Measurements from ENCODE around the gene HMCN1.

Gene HMCN1

DNA sequence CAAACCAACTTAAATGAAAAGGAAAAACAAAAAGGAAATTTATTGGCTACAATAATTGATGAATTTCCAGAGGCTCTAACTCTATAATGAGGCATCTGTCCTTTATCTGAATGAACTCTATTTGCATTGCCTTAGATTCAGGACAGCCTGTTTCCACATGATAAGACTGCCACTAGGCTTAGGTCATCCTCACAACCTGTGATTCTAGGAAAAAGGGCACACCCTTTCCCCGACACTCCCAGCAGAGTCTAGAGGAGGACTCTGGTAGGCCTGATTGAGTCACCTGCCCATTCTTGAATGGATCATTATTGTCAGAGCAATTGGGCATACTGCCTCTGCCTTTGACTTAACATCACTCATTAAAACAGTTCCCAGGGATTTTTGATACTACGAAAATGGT is 378.1 kb downstream of the HMCN1 start:
- WGBS, 2 experiments, result 87 to 96% methylated on average over 2 of the region's 2 CpGs
- Histone ChIP-seq H3K27ac (ENCODE audit: insufficient read depth, low read depth, low read length, poor library complexity, severe bottlenecking) (no peak overlapping the region), H3K36me3 (ENCODE audit: control insufficient read depth, insufficient read depth, low read length) (no peaks in the 10 kb centered on the region), H3K4me1 (ENCODE audit: control insufficient read depth, insufficient read depth, low read length) (no peaks in the 10 kb centered on the region), H3K9me3 (ENCODE audit: control insufficient read depth, low read length) (no peaks in the 10 kb centered on the region), H3K4me3 (ENCODE audit: insufficient read depth, low read depth, low read length) (no peak overlapping the region), H3K27me3 (ENCODE audit: control insufficient read depth, insufficient read depth, low read length, poor library complexity, severe bottlenecking) (no peaks in the 10 kb centered on the region)

DNA sequence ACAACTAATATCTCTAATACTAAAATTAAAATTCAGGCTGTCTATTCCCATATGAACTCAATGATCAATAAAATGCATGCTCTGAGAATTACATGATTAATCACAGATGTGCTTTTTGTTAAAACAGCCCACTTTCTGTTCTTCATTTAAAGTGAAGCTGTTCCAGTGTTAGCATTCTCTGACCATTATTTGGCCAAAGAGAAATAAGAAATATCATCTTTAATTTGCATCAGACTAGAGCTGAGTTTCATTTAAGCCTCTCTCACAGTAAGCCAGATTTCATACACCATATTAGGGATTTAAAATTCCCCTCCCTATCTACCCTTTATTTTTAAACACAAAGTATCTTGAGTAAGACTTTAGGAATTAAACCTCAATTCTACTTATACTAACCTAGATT is 379.3 kb downstream of the HMCN1 start:
- Histone ChIP-seq H3K4me1 (ENCODE audit: control insufficient read depth, insufficient read depth, low read length) (no peaks in the 10 kb centered on the region), H3K9me3 (ENCODE audit: control insufficient read depth, low read length) (no peaks in the 10 kb centered on the region), H3K4me3 (ENCODE audit: insufficient read depth, low read depth, low read length) (no peak overlapping the region), H3K27ac (ENCODE audit: insufficient read depth, low read depth, low read length, poor library complexity, severe bottlenecking) (no peak overlapping the region), H3K36me3 (ENCODE audit: control insufficient read depth, insufficient read depth, low read length) (no peaks in the 10 kb centered on the region), H3K27me3 (ENCODE audit: control insufficient read depth, insufficient read depth, low read length, poor library complexity, severe bottlenecking) (no peaks in the 10 kb centered on the region)

DNA sequence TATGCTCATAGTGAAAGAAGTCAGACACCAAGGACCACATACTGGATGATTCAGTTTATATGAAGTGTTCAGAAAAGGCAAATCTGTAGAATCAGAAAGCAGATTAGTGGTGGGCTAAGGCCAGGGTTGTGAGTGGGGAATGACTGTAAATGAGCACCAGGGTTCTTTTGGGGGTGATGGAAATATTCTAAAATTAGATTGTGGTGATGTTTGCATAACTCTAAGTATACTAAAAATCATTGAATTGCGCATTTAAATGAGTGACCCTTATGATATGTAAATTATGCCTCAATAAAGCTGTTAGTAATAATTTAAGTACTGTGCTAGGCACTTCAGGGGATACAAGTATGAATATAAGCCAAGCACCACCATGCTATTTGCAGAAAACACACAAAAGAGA is 384.5 kb downstream of the HMCN1 start:
- 100% methylated on average over 1 of the region's 1 CpG for WGBS, 2 experiments
- Histone ChIP-seq H3K4me1 (ENCODE audit: control insufficient read depth, insufficient read depth, low read length) (no peaks in the 10 kb centered on the region), H3K27ac (ENCODE audit: insufficient read depth, low read depth, low read length, poor library complexity, severe bottlenecking) (no peak overlapping the region), H3K9me3 (ENCODE audit: control insufficient read depth, low read length) (no peaks in the 10 kb centered on the region), H3K4me3 (ENCODE audit: insufficient read depth, low read depth, low read length) (no peak overlapping the region), H3K27me3 (ENCODE audit: control insufficient read depth, insufficient read depth, low read length, poor library complexity, severe bottlenecking) (no peaks in the 10 kb centered on the region), H3K36me3 (ENCODE audit: control insufficient read depth, insufficient read depth, low read length) (no peaks in the 10 kb centered on the region)

DNA sequence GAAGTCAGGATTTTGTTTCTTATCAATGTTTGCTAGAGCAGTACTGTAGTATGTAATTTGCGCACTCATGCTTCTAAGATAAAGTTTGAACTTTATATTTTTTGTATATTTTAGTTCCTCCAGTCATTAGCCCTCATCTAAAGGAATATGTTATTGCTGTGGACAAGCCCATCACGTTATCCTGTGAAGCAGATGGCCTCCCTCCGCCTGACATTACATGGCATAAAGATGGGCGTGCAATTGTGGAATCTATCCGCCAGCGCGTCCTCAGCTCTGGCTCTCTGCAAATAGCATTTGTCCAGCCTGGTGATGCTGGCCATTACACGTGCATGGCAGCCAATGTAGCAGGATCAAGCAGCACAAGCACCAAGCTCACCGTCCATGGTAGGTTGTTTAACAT is 388.6 kb downstream of the HMCN1 start:
- Histone ChIP-seq H3K4me1 (ENCODE audit: control insufficient read depth, insufficient read depth, low read length) (no peaks in the 10 kb centered on the region), H3K27me3 (ENCODE audit: control insufficient read depth, insufficient read depth, low read length, poor library complexity, severe bottlenecking) (no peaks in the 10 kb centered on the region), H3K9me3 (ENCODE audit: control insufficient read depth, low read length) (no peaks in the 10 kb centered on the region), H3K27ac (ENCODE audit: insufficient read depth, low read depth, low read length, poor library complexity, severe bottlenecking) (no peak overlapping the region), H3K36me3 (ENCODE audit: control insufficient read depth, insufficient read depth, low read length) (no peaks in the 10 kb centered on the region), H3K4me3 (ENCODE audit: insufficient read depth, low read depth, low read length) (no peak overlapping the region)
- WGBS, 2 experiments, result 95% methylated on average over 9 of the region's 9 CpGs

DNA sequence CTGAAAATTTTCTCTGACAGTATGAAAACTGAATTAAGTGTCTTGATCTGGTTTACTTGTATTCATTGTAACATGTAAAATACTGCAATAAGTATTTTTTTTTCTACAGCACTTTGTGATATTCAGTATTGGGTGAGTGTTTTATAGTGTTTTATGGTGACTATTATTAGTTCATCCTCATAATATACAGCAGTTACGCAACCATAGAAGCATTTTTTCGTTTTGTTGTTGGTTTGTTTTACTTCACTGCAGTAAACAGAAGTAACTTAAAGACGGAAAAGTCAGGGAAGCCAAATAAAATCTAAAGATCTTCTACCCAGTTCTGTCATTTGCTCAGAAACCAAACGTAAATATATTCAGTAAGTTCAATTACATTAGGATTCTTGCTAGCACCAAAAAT is 390.8 kb downstream of the HMCN1 start:
- Histone ChIP-seq H3K4me3 (ENCODE audit: insufficient read depth, low read depth, low read length) (no peak overlapping the region), H3K9me3 (ENCODE audit: control insufficient read depth, low read length) (no peaks in the 10 kb centered on the region), H3K27ac (ENCODE audit: insufficient read depth, low read depth, low read length, poor library complexity, severe bottlenecking) (no peak overlapping the region), H3K27me3 (ENCODE audit: control insufficient read depth, insufficient read depth, low read length, poor library complexity, severe bottlenecking) (no peaks in the 10 kb centered on the region), H3K36me3 (ENCODE audit: control insufficient read depth, insufficient read depth, low read length) (no peaks in the 10 kb centered on the region), H3K4me1 (ENCODE audit: control insufficient read depth, insufficient read depth, low read length) (no peaks in the 10 kb centered on the region)
- WGBS, 2 experiments, result 91 to 92% methylated on average over 4 of the region's 4 CpGs

GRCh38 chr1:186125511-186125910 is 391.3 kb downstream of the HMCN1 start:
- no peaks in the 10 kb centered on the region for H3K27me3 ChIP-seq (ENCODE audit: control insufficient read depth, insufficient read depth, low read length, poor library complexity, severe bottlenecking)
- H3K27ac ChIP-seq (ENCODE audit: insufficient read depth, low read depth, low read length, poor library complexity, severe bottlenecking), result no peak overlapping the region
- H3K9me3 ChIP-seq (ENCODE audit: control insufficient read depth, low read length), result no peaks in the 10 kb centered on the region
- WGBS, 2 experiments, result 96 to 97% methylated on average over 2 to 3 of the region's 3 CpGs
- no peaks in the 10 kb centered on the region for H3K4me1 ChIP-seq (ENCODE audit: control insufficient read depth, insufficient read depth, low read length)
- no peak overlapping the region for H3K4me3 ChIP-seq (ENCODE audit: insufficient read depth, low read depth, low read length)
- H3K36me3 ChIP-seq (ENCODE audit: control insufficient read depth, insufficient read depth, low read length), result no peaks in the 10 kb centered on the region

DNA sequence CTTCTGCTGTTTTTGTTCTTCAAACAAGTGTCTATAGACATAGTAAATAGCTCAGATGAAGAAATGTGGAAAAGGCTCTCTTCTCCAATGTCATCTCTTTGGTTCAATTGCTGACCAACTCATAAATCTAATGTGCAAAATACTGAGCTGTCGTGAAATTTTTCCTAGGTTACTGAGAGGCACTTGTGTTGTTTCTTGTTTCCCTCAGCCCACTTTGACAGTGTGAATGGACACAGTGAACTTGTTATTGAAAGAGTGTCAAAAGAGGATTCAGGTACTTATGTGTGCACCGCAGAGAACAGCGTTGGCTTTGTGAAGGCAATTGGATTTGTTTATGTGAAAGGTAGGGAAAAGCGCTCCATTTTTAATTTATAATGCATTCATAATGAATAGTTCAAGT is 395.6 kb downstream of the HMCN1 start:
- Histone ChIP-seq H3K4me1 (ENCODE audit: control insufficient read depth, insufficient read depth, low read length) (no peaks in the 10 kb centered on the region), H3K27ac (ENCODE audit: insufficient read depth, low read depth, low read length, poor library complexity, severe bottlenecking) (no peak overlapping the region), H3K27me3 (ENCODE audit: control insufficient read depth, insufficient read depth, low read length, poor library complexity, severe bottlenecking) (no peaks in the 10 kb centered on the region), H3K9me3 (ENCODE audit: control insufficient read depth, low read length) (no peaks in the 10 kb centered on the region), H3K36me3 (ENCODE audit: control insufficient read depth, insufficient read depth, low read length) (no peaks in the 10 kb centered on the region), H3K4me3 (ENCODE audit: insufficient read depth, low read depth, low read length) (no peak overlapping the region)
- 95 to 96% methylated on average over 2 to 3 of the region's 4 CpGs for WGBS, 2 experiments

DNA sequence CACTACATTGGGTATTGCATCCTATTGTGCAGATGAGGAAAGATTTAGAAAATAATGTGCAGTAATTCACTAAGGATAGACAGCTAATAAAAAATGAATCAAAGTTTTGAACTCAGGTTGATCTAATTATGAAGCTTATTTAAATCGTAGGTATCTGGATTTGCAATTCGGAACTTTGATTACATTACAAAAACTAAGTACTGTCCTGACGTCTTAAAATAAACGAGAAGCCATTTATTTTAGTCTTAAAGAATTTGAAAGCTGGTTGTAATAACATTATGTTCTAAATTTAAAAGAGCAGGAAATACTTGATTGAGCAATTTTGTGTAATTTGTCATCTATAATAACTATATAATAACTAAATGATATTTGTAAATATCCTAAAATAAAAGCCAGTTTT is 404.9 kb downstream of the HMCN1 start:
- Histone ChIP-seq H3K27ac (ENCODE audit: insufficient read depth, low read depth, low read length, poor library complexity, severe bottlenecking) (no peak overlapping the region), H3K27me3 (ENCODE audit: control insufficient read depth, insufficient read depth, low read length, poor library complexity, severe bottlenecking) (no peaks in the 10 kb centered on the region)

GRCh38 chr1:186139701-186140100 is 405.5 kb downstream of the HMCN1 start:
- H3K4me3 ChIP-seq (ENCODE audit: insufficient read depth, low read depth, low read length), result no peak overlapping the region
- WGBS, 2 experiments, result 92 to 96% methylated on average over 2 to 3 of the region's 3 CpGs

More for the DNA sequence above, 404.9 kb downstream of the HMCN1 start:
- H3K9me3 ChIP-seq (ENCODE audit: control insufficient read depth, low read length), result no peaks in the 10 kb centered on the region
- no peak overlapping the region for H3K4me3 ChIP-seq (ENCODE audit: insufficient read depth, low read depth, low read length)
- H3K36me3 ChIP-seq (ENCODE audit: control insufficient read depth, insufficient read depth, low read length), result no peaks in the 10 kb centered on the region
- H3K4me1 ChIP-seq (ENCODE audit: control insufficient read depth, insufficient read depth, low read length), result no peaks in the 10 kb centered on the region
- WGBS, 2 experiments, result 91 to 100% methylated on average over 2 to 4 of the region's 4 CpGs

GRCh38 chr1:186142159-186142558 is 408.0 kb downstream of the HMCN1 start:
- Histone ChIP-seq H3K36me3 (ENCODE audit: control insufficient read depth, insufficient read depth, low read length) (no peaks in the 10 kb centered on the region), H3K27me3 (ENCODE audit: control insufficient read depth, insufficient read depth, low read length, poor library complexity, severe bottlenecking) (no peaks in the 10 kb centered on the region), H3K9me3 (ENCODE audit: control insufficient read depth, low read length) (no peaks in the 10 kb centered on the region), H3K4me1 (ENCODE audit: control insufficient read depth, insufficient read depth, low read length) (no peaks in the 10 kb centered on the region), H3K4me3 (ENCODE audit: insufficient read depth, low read depth, low read length) (no peak overlapping the region), H3K27ac (ENCODE audit: insufficient read depth, low read depth, low read length, poor library complexity, severe bottlenecking) (no peak overlapping the region)
- WGBS, 2 experiments, result 82 to 95% methylated on average over 1 of the region's 1 CpG

More at GRCh38 chr1:186139701-186140100, 405.5 kb downstream of the HMCN1 start:
- no peaks in the 10 kb centered on the region for H3K9me3 ChIP-seq (ENCODE audit: control insufficient read depth, low read length)
- H3K27ac ChIP-seq (ENCODE audit: insufficient read depth, low read depth, low read length, poor library complexity, severe bottlenecking), result no peak overlapping the region
- no peaks in the 10 kb centered on the region for H3K27me3 ChIP-seq (ENCODE audit: control insufficient read depth, insufficient read depth, low read length, poor library complexity, severe bottlenecking)
- H3K36me3 ChIP-seq (ENCODE audit: control insufficient read depth, insufficient read depth, low read length), result no peaks in the 10 kb centered on the region
- H3K4me1 ChIP-seq (ENCODE audit: control insufficient read depth, insufficient read depth, low read length), result no peaks in the 10 kb centered on the region

- H3K27me3 ChIP-seq (ENCODE audit: control insufficient read depth, insufficient read depth, low read length, poor library complexity, severe bottlenecking), result no peaks in the 10 kb centered on the region
- H3K27ac ChIP-seq (ENCODE audit: insufficient read depth, low read depth, low read length, poor library complexity, severe bottlenecking), result no peak overlapping the region
- no peaks in the 10 kb centered on the region for H3K9me3 ChIP-seq (ENCODE audit: control insufficient read depth, low read length)
These were observed 408.7 kb downstream of the HMCN1 start for GRCh38 chr1:186142916-186143315.

More at GRCh38 chr1:186142916-186143315, 408.7 kb downstream of the HMCN1 start:
- Histone ChIP-seq H3K4me1 (ENCODE audit: control insufficient read depth, insufficient read depth, low read length) (no peaks in the 10 kb centered on the region), H3K4me3 (ENCODE audit: insufficient read depth, low read depth, low read length) (no peak overlapping the region), H3K36me3 (ENCODE audit: control insufficient read depth, insufficient read depth, low read length) (no peaks in the 10 kb centered on the region)
